Measurements from ENCODE around the gene PRMT6.

The PRMT6 gene

DNA sequence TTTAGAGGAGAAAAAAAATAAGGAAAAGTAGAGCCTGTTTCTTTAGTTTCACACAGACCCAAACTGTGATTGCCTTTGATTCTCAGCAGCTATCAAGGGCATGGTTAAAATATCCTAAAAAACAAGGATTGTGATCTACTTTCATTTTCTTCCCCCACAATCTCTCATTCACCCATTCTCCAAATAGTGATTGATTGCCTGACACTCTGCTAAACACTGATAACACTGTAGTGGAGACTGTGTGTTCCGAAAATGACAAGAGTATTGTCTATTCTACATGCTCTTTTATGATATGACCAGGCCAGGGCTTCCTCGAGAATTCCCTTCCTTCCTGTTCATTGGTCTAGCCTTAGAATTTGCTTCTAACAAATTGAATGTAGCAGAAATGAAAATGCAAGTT lies 40.2 kb downstream of the PRMT6 start:
- no peak for FAIRE-seq

DNA sequence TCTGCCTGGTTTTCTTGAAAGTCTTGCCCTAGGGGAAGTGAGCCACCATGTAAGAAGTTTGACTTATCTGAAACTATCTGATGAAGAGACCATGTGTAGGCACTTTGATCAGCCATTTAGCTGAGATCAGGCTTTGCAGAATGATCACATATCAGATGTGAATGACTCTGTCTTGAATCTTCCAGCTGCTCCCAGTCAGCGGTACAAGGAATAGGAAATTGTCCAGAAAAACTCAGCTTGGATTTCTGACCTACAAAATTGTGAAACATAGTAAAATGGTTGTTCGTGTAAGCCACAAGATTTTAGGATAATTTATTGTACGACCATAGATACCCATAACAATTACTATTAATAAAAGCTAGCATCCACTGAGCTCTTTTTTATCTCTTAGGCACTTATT lies 42.5 kb downstream of the PRMT6 start:
- no peak for FAIRE-seq

DNA sequence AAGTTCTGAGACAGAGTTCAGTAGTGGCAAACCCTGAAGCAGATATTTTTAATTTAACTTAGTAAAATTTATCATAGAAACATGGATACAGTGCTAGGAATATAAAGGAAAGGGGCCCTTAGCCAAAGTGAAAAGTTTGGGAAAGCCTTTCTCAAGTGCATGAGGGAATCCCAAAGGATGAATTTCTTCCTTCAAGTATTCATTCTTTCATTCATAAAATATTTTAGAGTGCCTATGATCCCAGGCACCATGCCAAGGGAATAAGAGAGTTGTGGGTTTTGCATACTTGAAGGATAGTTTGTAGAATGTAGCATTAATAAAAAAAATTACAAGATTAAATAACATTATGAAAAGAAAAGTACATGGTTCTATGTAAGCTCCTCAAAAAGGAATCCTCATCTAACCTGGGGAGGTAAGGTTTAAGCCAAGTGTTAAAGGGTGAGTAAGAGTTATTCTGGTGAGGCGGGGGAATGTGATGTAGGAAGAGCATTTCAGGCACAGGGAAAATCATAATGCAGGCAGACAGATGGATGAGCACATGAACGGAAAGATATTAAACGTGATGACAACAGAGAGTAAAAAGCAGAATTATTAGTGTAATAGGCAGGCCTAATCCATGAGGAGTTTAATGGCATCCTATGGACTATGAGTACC lies 44.0 kb downstream of the PRMT6 start:
- no peak for FAIRE-seq

DNA sequence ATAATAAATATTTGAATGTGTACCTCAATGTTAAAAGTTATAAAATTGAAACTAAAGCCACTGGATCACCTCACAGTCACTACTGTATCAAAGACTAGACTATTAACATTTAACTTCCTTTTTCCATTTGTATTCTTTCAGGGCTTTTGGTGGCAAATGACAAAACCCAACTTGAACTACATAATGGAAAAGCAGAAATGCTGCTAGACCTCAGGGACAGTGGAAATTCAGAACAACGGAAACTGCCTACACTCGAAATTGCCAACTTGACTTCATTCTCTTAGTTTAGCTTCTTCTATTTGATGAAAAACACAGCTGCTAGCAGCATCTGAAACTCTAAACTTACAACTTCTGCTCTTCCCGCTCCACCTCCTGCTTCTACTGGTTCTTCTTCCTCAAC lies 49.4 kb downstream of the PRMT6 start:
- FAIRE-seq, result no peak
